Keratinocyte (primary cell): ENCODE results near the gene FAM83D.

ENCODE experiments used
- CTCF ChIP-seq, 3 experiments: IDR thresholded peaks in 1 of 3; conservative IDR thresholded peaks in 1 of 3; optimal IDR thresholded peaks in 1 of 3; 2 replicates in 2 of 3; 3 replicates in 1 of 3; pipeline versions ENCODE3 to v1.5.1; 2011; ENCODE audit warnings: low read length in 3 of 3, mild to moderate bottlenecking in 3 of 3, moderate library complexity in 2 of 3, control low read depth in 1 of 3, inconsistent platforms in 1 of 3; ENCODE audit not compliant: insufficient read depth in 2 of 3; ENCODE audit errors: extremely low read depth in 1 of 3
- EZH2 ChIP-seq: IDR thresholded peaks from one replicate; pipeline ENCODE4 v1.6.1; 2012; ENCODE audit warnings: inconsistent platforms, mild to moderate bottlenecking, low read length, moderate library complexity

GRCh38 chr20:38957915-38958485 is 31.8 kb downstream of the FAM83D start:
- no peak for TF ChIP-seq CTCF (optimal IDR thresholded peaks at IDR 0.05 in 1 of 3, IDR thresholded peaks at IDR 0.05 in 1 of 3, conservative IDR thresholded peaks at IDR 0.05 in 1 of 3; ENCODE audit: extremely low read depth in 1 of 3, insufficient read depth in 2 of 3, low read length in 3 of 3)
- no peak for TF ChIP-seq EZH2
